Central memory CD8-positive, alpha-beta T cell (primary cell): Measurements from ENCODE around the gene TMPRSS6.

ENCODE experiments used
- ATAC-seq: fragments of 150-1000 bp; cut with Tn5 transposase; replicated peaks from 2 replicates; pipeline ENCODE4 v1.10.0; 2022; ENCODE audit warnings: mild to moderate bottlenecking, moderate FRiP score, moderate number of reproducible peaks; ENCODE audit not compliant: poor library complexity, severe bottlenecking; ENCODE audit errors: extremely low read depth
- DNase-seq, 2 donors: peaks; one replicate each; pipeline ENCODE4 v3.0.0; 2021; ENCODE audit warnings: low spot score in 2 of 2
- H3K27ac Mint-ChIP-seq: one replicate; pipeline ENCODE4 v1.8.0; 2022; ENCODE audit warnings: low read depth, mild to moderate bottlenecking, moderate library complexity, mixed read lengths
- H3K27me3 Mint-ChIP-seq: one replicate; pipeline ENCODE4 v1.8.0; 2022; ENCODE audit warnings: mixed read lengths
- H3K36me3 Mint-ChIP-seq: one replicate; pipeline ENCODE4 v1.8.0; 2022; ENCODE audit warnings: mild to moderate bottlenecking, moderate library complexity, mixed read lengths; ENCODE audit not compliant: insufficient read depth
- H3K4me1 Mint-ChIP-seq: one replicate; pipeline ENCODE4 v1.8.0; 2022; ENCODE audit warnings: mixed read lengths
- H3K4me3 Mint-ChIP-seq: one replicate; pipeline ENCODE4 v1.8.0; 2022; ENCODE audit warnings: mild to moderate bottlenecking, moderate library complexity, mixed read lengths
- H3K9me3 Mint-ChIP-seq: one replicate; pipeline ENCODE4 v1.8.0; 2022; ENCODE audit warnings: mixed read lengths

TMPRSS6 gene

DNA sequence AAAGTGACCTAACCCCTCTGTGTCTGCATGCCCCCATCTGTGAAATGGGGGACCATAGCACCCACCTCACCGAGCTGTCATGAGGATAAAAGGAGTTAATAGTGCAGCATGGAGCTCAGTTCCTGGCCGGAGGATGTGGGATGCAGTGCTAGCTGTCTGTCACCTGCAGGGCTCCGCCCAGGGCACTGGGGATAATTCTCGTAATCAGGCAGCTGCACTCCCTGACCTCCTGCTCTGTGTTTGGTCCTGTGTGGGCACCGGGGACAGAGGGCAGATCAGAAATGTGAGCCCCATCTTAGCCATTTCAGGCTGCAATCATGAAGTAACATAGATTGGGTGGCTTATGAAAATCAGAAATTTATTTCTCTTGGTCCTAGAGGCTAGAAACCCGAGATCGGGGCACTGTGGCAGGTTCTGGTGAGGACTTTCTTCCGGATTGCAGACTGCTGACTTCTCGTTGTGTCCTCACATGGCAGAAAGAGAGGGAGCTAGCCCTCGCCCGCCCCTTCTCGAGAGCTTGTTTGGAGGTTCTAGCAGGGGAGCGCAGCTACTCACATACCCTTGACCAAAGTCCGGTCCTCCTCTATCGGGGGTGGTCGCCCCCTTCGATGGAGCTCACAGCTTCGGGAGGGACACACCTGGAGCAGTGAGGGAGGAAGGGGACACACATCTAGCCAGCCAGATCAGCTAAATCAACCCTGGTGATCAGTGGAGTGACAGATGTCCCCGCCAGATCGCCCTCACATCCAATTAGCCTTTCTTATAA lies 54.7 kb downstream of the TMPRSS6 start:
- H3K9me3 Mint-ChIP-seq = no peaks in the 10 kb centered on the region
- H3K4me1 Mint-ChIP-seq = peaks cover 8% of the 10 kb centered on the region
- H3K27me3 Mint-ChIP-seq = no peaks in the 10 kb centered on the region
- ATAC-seq (no peak), DNase-seq (no peak)
- no peak overlapping the region for H3K27ac Mint-ChIP-seq
- H3K4me3 Mint-ChIP-seq = no peak overlapping the region
- H3K36me3 Mint-ChIP-seq = peaks cover 10% of the 10 kb centered on the region

DNA sequence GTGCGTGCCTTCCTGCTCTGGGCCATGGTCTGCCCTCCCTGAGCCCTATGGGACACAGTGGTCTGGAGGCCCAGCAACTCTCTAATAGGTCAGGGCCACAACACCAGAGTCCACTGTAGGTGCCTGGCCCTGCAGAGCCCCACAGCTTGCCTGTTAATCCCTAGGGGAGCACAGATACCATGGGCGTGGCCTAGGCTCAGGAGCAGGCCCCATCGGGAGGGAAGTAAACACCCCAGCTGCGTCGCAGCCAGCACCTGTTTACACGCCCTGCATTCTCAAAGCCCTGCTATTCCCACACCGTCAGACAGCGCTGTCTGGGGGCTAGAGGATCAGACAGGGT lies 55.5 kb downstream of the TMPRSS6 start:
- peaks cover 9% of the 10 kb centered on the region for H3K36me3 Mint-ChIP-seq
- no peak overlapping the region for H3K27ac Mint-ChIP-seq

DNA sequence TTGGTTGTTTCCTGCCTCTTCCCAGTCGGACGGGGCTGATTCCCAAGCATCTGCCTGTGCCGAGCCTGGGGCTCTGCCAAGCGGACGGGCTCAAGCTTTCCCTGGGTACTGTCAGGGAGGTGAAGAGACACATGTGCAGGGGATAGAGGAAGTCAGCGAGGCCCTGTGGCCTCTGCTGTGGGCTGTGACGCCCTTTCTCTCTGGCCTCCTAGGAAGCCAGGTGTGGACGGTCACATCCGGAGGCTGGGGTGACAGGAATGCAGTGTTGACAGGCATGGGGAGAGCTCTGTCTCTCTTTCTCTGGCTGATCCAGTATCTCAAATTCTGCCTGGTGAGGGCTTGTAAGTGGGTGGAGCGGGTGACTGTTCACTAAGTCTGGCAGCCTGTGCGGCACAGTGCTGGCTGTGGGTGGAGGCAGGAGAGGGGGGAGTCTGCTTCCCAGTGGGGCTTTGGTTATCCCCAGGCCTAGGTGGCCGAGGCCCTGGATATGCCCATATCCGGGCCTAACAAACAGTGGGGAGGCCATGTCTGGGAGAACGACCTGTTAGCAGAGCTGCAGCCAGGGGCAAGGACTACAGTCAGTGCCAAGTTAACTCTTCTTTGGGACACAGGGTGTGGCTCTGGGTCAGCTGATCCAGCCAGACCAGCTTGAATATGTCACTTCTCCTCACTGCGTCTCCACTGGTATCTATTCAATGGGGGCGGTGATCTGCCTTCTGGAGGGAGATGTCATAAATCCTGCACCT lies 56.0 kb downstream of the TMPRSS6 start:
- Mint-ChIP-seq H3K27ac (peak overlapping the region; percentile 38), H3K4me3 (peak overlapping the region; percentile 77), H3K9me3 (no peaks in the 10 kb centered on the region), H3K27me3 (no peaks in the 10 kb centered on the region), H3K4me1 (peaks cover 7% of the 10 kb centered on the region), H3K36me3 (peaks cover 9% of the 10 kb centered on the region)
- ATAC-seq (no peak), DNase-seq (no peak)

More for the DNA sequence above, 55.5 kb downstream of the TMPRSS6 start:
- Mint-ChIP-seq H3K4me3 (no peak overlapping the region), H3K4me1 (peaks cover 7% of the 10 kb centered on the region), H3K27me3 (no peaks in the 10 kb centered on the region), H3K9me3 (no peaks in the 10 kb centered on the region)
- ATAC-seq (no peak), DNase-seq (no peak)

DNA sequence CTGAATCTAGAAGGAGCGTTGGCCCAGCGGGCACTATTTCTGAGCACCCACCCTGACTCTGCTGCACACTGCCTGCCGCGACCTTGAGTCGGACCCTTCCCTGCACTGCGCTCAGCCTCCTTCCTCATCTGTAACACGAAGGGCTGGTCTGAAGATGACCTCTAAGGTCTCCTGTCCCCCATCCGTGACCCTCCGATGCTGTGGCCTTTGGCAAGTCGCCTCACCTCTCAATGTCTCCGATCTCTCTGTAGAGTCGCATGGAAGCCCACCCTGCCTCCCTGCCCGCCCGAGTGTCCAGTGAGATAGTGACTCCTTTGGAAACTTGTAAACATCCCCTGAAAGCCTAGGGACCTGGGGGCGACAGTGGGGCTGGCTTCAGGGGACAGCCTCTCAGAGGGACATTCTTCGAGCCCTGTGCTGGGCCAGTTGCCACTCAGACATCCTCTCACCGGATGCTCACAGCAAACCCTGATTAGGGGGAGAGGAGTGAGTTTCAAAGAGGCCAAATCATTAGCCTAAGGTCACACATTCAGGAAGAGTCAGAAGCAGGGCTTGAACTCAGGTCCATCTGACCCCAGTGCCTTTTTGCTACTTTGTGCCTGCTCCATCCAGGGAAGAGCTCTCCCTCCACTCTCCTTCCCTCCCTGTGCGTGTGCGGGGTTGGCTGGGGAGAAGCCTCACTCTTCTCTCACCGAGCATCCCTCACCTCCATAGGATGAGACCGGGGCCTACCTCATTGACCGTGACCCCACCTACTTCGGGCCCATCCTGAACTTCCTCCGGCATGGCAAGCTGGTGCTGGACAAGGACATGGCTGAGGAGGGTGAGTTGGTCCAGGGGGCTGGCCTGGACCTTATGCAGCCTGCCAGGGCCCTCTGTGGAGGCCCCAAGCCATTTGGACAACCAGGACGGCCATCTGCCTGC lies 56.9 kb downstream of the TMPRSS6 start:
- H3K27me3 Mint-ChIP-seq = no peaks in the 10 kb centered on the region
- ATAC-seq = no peak
- H3K9me3 Mint-ChIP-seq = no peaks in the 10 kb centered on the region
- peak overlapping the region; percentile 49 for H3K27ac Mint-ChIP-seq
- peaks cover 7% of the 10 kb centered on the region for H3K36me3 Mint-ChIP-seq
- peak overlapping the region; percentile 77 for H3K4me3 Mint-ChIP-seq
- DNase-seq = no peak
- H3K4me1 Mint-ChIP-seq = peaks cover 7% of the 10 kb centered on the region

DNA sequence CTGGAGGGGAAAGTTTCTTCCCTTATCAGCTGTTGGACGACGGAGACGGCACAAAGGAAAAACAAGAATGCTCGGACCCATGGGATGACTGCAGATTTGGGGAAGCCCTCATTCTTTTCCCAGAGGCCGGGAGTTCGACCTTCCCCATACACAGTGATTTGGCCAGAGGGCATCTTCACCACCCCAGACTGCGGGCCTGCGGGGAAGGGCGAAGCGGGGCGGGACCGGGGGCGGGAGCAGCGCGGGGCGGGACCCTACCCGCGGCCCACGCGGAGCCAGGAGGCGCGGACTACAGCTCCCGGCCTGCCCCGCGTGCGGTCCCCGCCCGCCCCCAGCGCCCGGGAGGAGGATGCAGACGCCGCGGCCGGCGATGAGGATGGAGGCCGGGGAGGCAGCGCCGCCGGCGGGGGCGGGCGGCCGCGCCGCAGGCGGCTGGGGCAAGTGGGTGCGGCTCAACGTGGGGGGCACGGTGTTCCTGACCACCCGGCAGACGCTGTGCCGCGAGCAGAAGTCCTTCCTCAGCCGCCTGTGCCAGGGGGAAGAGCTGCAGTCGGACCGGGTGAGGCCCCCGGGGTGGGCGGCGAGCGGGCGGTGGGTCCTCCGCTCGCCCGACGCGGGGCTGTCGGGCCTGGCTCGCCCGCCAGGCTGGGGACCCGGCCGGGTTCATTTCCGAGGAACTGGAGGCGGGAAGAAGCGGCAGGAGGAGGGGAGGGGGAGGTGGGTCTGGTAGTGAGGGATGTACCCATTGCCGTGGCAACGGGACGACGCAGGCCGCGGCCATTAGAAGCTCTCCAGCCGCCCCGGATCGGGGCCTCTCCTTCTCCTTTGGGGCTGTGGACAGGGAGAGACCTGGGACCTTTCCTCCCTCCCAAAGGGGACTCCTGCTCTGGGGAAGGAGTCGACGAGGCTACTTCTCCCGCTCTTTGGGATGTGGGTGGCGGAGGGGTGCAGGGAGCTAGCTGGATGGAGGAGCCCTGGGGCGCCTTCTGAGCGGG lies 57.8 kb downstream of the TMPRSS6 start, which contains the start of gene KCTD17:
Gene KCTD17 (plus strand): TSS at position 352 of the 995 bp plus-strand sequence. CDS start 19 bp downstream, at position 371.
- H3K9me3 Mint-ChIP-seq = no peaks in the 10 kb centered on the region
- H3K4me3 Mint-ChIP-seq = peak within 1 kb of the TSS; percentile 77
- ATAC-seq (peak; percentile 99), DNase-seq (peak; percentile 40 to 44)
- H3K4me1 Mint-ChIP-seq = peaks cover 7% of the 10 kb centered on the region
- H3K36me3 Mint-ChIP-seq = peaks cover 4% of the 10 kb centered on the region
- H3K27me3 Mint-ChIP-seq = no peaks in the 10 kb centered on the region
- peak within 1 kb of the TSS; percentile 49 for H3K27ac Mint-ChIP-seq

DNA sequence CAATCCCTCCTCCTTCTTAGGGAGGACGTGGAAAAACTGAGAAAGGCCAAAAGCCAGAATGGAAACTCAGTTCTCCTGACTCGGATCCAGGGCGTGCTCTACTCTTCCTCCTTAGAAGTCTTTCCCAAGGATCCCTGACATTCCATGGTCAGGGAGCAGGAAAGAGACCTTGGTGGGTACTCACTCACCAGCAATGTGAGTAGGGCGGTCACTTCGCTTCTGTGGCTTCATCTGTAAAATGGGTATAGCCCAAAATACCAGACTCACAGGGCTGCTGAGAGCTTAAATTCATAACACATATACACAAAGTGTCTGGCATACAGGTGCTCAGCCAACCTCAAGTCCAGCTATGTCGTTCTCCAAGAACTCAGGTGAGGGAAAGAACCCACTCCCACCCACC lies 58.6 kb downstream of the TMPRSS6 start:
- Mint-ChIP-seq H3K27ac (no peak overlapping the region), H3K4me1 (peaks cover 7% of the 10 kb centered on the region), H3K36me3 (peaks cover 2% of the 10 kb centered on the region), H3K4me3 (peak overlapping the region; percentile 77), H3K27me3 (no peaks in the 10 kb centered on the region), H3K9me3 (no peaks in the 10 kb centered on the region)
- ATAC-seq (no peak), DNase-seq (no peak)

DNA sequence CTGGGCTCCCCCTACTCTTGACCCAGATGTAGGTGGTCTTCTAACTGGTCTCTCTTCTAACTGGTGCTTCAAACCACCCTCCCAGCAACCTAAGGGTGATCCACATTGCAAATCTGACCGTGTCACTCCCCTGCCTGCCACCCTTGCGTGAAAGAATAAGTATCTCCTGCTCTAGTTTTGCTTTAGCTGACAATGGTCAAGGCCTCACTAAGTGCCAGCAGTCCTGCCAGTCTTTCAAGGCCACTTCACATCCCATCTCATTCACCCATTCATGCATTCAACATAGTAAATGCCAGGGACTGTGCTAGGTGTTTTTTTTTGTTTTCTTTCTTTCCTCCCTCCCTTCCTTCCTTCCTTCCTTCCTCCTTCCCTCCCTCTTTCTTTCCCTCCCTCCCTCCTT lies 60.3 kb downstream of the TMPRSS6 start:
- ATAC-seq (no peak), DNase-seq (no peak)
- H3K36me3 Mint-ChIP-seq = peaks cover 2% of the 10 kb centered on the region
- no peak overlapping the region for H3K27ac Mint-ChIP-seq
- H3K27me3 Mint-ChIP-seq = no peaks in the 10 kb centered on the region
- no peak overlapping the region for H3K4me3 Mint-ChIP-seq
- no peaks in the 10 kb centered on the region for H3K9me3 Mint-ChIP-seq
- peaks cover 7% of the 10 kb centered on the region for H3K4me1 Mint-ChIP-seq

DNA sequence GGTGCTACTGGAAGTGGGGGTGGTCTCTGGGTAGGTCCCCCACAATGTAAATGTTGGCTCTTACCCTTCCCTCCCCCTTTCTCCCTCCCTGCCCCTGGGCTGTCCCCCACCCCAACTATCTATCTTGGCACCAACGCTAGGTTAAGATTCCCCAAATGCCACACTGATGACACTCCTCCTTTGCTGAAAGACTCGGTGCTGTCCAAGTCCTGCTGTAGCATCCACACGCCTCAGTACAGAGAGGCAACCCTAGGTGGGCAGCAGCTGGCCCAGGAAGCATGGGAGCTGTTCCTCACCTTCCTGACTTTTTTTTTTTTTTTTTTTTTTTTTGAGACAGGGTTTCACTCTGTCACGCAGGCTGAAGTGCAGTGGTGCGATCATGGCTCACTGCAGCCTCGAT lies 61.4 kb downstream of the TMPRSS6 start:
- no peak overlapping the region for H3K4me3 Mint-ChIP-seq
- no peak for DNase-seq
- ATAC-seq = no peak
- H3K27me3 Mint-ChIP-seq = no peaks in the 10 kb centered on the region
- peaks cover 2% of the 10 kb centered on the region for H3K36me3 Mint-ChIP-seq
- no peaks in the 10 kb centered on the region for H3K9me3 Mint-ChIP-seq
- H3K4me1 Mint-ChIP-seq = peaks cover 7% of the 10 kb centered on the region
- no peak overlapping the region for H3K27ac Mint-ChIP-seq

DNA sequence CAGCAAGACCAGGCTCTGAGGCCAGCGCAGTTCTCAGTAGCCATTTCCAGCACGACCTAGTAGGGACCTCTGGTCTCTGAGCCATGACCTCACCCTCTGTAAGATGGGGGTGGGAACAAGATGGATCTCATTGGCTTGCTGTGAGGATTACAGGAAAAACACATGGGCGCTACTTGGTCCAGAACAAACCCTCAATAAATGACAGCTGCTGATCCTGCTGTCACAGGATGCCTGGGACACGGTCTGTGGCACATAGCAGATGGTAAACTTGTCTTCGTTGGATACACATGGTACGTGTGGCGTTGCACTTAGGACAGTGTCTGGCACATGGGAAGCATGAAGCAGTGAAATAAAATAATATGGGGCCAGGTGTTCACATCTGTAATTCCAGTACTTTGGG lies 62.5 kb downstream of the TMPRSS6 start:
- Mint-ChIP-seq H3K27ac (no peak overlapping the region), H3K36me3 (peaks cover 2% of the 10 kb centered on the region), H3K4me3 (no peak overlapping the region), H3K4me1 (no peaks in the 10 kb centered on the region), H3K9me3 (no peaks in the 10 kb centered on the region), H3K27me3 (no peaks in the 10 kb centered on the region)
- DNase-seq (no peak), ATAC-seq (no peak)

DNA sequence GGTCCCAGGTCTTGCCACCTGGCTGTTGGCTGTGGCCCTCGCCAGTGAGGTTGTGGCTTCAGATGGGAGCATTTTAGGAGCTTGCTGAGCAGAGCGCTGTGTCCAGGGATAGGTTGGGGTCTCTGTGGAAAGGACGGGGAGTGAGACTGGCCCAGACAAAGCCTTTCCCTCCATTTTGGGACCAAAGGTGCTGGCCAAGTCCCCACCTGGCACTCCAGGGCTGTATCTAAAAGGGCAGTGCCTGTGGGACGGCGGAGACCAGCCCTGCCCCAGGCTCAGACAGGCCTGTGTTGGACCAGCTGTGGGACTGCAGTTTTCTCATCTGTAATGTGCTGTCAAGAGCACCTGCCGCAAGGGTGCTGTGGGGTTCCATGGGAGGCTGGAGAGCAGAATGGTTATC lies 62.9 kb downstream of the TMPRSS6 start:
- Mint-ChIP-seq H3K27ac (no peak overlapping the region), H3K9me3 (no peaks in the 10 kb centered on the region), H3K4me3 (no peak overlapping the region), H3K27me3 (peaks cover 3% of the 10 kb centered on the region), H3K36me3 (peaks cover 2% of the 10 kb centered on the region), H3K4me1 (no peaks in the 10 kb centered on the region)
- no peak for ATAC-seq
- no peak for DNase-seq

DNA sequence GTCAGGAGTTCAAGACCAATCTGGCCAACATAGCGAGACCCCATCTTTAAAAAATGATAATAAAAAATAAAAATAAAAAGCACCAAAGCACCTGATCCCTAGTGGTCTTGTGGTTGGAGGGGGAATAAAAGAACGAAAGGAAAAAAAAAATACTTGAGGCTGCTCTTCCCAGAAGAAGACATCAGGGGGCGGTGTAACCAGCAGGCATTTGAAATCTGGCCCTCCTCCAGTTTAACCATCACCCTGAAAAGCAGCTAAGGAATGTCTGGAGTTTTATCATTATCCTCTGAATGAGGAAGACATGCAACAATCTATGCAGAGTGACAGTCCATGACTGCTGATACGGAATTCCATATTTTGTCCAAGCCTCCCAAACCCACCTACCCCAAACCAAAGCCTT lies 63.6 kb downstream of the TMPRSS6 start:
- no peak for ATAC-seq
- Mint-ChIP-seq H3K4me3 (no peak overlapping the region), H3K27ac (no peak overlapping the region), H3K4me1 (no peaks in the 10 kb centered on the region), H3K36me3 (peaks cover 2% of the 10 kb centered on the region), H3K9me3 (no peaks in the 10 kb centered on the region), H3K27me3 (peaks cover 10% of the 10 kb centered on the region)
- no peak for DNase-seq
